Stimulated activated naive CD8-positive, alpha-beta T cell treated with anti-CD3 and anti-CD28 coated beads, Interleukin-15, Interleukin-2, amounts not matched to agents 100 U/mL and 50 U/mL, for 24 hours (primary cell): ENCODE results near the gene TM2D3.
A peak's percentile ranks its signal among the peaks of the same experiment; 100 is the strongest.
"Not testable (repeated sequence)": the region's sequence is repeated elsewhere in the genome, so short reads cannot be mapped to it uniquely, and the experiment has no call there.

Experiments
- ATAC-seq: fragments of 150-1000 bp; cut with Tn5 transposase; one replicate; pipeline ENCODE4 v1.10.0; 2021
- DNase-seq: peaks from one replicate; pipeline ENCODE4 v3.0.0; 2021

Gene TM2D3

GRCh38 chr15:101657171-101657570 lies 5.0 kb upstream of the TM2D3 start:
- DNase-seq (no peak), ATAC-seq (no peak)

GRCh38 chr15:101654624-101655337 lies 2.6 kb upstream of the TM2D3 start:
- ATAC-seq, DNase-seq: not testable (repeated sequence)

- ATAC-seq, result no peak
- DNase-seq, result no peak
Measured at GRCh38 chr15:101654171-101654570, 2.0 kb upstream of the TM2D3 start.

- ATAC-seq (no peak), DNase-seq (peak; percentile 13)
Measured at GRCh38 chr15:101652786-101653430, 727 bp upstream of the TM2D3 start.

- DNase-seq (no peak), ATAC-seq (peak; percentile 65)
Measured at GRCh38 chr15:101651554-101652097, 555 bp downstream of the TM2D3 start.

GRCh38 chr15:101650145-101650544 lies 2.0 kb downstream of the TM2D3 start:
- no peak for ATAC-seq
- DNase-seq, result no peak

- no peak for DNase-seq
- no peak for ATAC-seq
Measured at GRCh38 chr15:101648356-101648755, 3.8 kb downstream of the TM2D3 start.

GRCh38 chr15:101647251-101647650 lies 4.9 kb downstream of the TM2D3 start:
- no peak for DNase-seq
- ATAC-seq, result no peak

- ATAC-seq, result no peak
- DNase-seq, result no peak
Measured at GRCh38 chr15:101646672-101647071, 5.5 kb downstream of the TM2D3 start.

GRCh38 chr15:101642361-101642760 lies 9.8 kb downstream of the TM2D3 start:
- DNase-seq (no peak), ATAC-seq (no peak)

GRCh38 chr15:101641894-101642293 lies 10.3 kb downstream of the TM2D3 start:
- no peak for ATAC-seq
- no peak for DNase-seq

GRCh38 chr15:101641129-101641764 lies 10.9 kb downstream of the TM2D3 start:
- DNase-seq, result peak; percentile 74
- ATAC-seq, result no peak

GRCh38 chr15:101639667-101640066 lies 12.5 kb downstream of the TM2D3 start:
- no peak for ATAC-seq
- no peak for DNase-seq

- no peak for DNase-seq
- no peak for ATAC-seq
Measured at GRCh38 chr15:101637919-101638318, 14.3 kb downstream of the TM2D3 start.

- DNase-seq (no peak), ATAC-seq (no peak)
Measured at GRCh38 chr15:101637516-101637915, 14.7 kb downstream of the TM2D3 start.

- DNase-seq (no peak), ATAC-seq (no peak)
Measured at GRCh38 chr15:101637038-101637437, 15.1 kb downstream of the TM2D3 start.

GRCh38 chr15:101635944-101636727 lies 16.0 kb downstream of the TM2D3 start:
- ATAC-seq (no peak), DNase-seq (no peak)

- no peak for ATAC-seq
- no peak for DNase-seq
Measured at GRCh38 chr15:101633356-101633755, 18.8 kb downstream of the TM2D3 start.

GRCh38 chr15:101626729-101627128 lies 25.5 kb downstream of the TM2D3 start:
- not testable (repeated sequence) for DNase-seq, ATAC-seq

- DNase-seq, result no peak
- ATAC-seq, result no peak
Measured at GRCh38 chr15:101625980-101626379, 26.2 kb downstream of the TM2D3 start.

- ATAC-seq (no peak), DNase-seq (no peak)
Measured at GRCh38 chr15:101625184-101625583, 27.0 kb downstream of the TM2D3 start.
